HG03469 (cell line): Measurements from ENCODE around the gene ABCF3.

Experiments
- ATAC-seq: cut with Tn5 transposase; IDR thresholded peaks from one replicate; pipeline ENCODE4 v1.9.1; 2021; ENCODE audit warnings: mild to moderate bottlenecking, moderate library complexity, moderate number of reproducible peaks; ENCODE audit not compliant: unreplicated experiment

ABCF3 gene

GRCh38 chr3:184230081-184230602, 44.1 kb downstream of the ABCF3 start:
- no peak for ATAC-seq

- no peak for ATAC-seq
Measured at GRCh38 chr3:184230603-184231528, 44.9 kb downstream of the ABCF3 start.

GRCh38 chr3:184231671-184232070, 45.7 kb downstream of the ABCF3 start:
- ATAC-seq: no peak

GRCh38 chr3:184233127-184233843, 47.3 kb downstream of the ABCF3 start:
- ATAC-seq: no peak

GRCh38 chr3:184234224-184234623, 48.2 kb downstream of the ABCF3 start:
- no peak for ATAC-seq

- ATAC-seq: no peak
Measured at GRCh38 chr3:184234671-184235380, 48.8 kb downstream of the ABCF3 start.

GRCh38 chr3:184235381-184236032, 49.5 kb downstream of the ABCF3 start:
- no peak for ATAC-seq

GRCh38 chr3:184236033-184236410, 50.0 kb downstream of the ABCF3 start:
- no peak for ATAC-seq

- no peak for ATAC-seq
Measured at GRCh38 chr3:184236636-184237035, 50.6 kb downstream of the ABCF3 start.

- ATAC-seq: no peak
Measured at GRCh38 chr3:184237211-184237610, 51.2 kb downstream of the ABCF3 start.

- no peak for ATAC-seq
Measured at GRCh38 chr3:184237807-184238206, 51.8 kb downstream of the ABCF3 start.

- no peak for ATAC-seq
Measured at GRCh38 chr3:184238246-184238818, 52.3 kb downstream of the ABCF3 start.

GRCh38 chr3:184239221-184239620, 53.2 kb downstream of the ABCF3 start:
- ATAC-seq: no peak

GRCh38 chr3:184239708-184240107, 53.7 kb downstream of the ABCF3 start:
- no peak for ATAC-seq

GRCh38 chr3:184240384-184241140, 54.6 kb downstream of the ABCF3 start:
- no peak for ATAC-seq

- no peak for ATAC-seq
Measured at GRCh38 chr3:184241141-184241446, 55.1 kb downstream of the ABCF3 start.

GRCh38 chr3:184241447-184242296, 55.7 kb downstream of the ABCF3 start:
- ATAC-seq: no peak

GRCh38 chr3:184242297-184242685, 56.3 kb downstream of the ABCF3 start:
- no peak for ATAC-seq
